Spleen (tissue), 7 donors: ENCODE data around the gene SHE.

Experiments
- POLR2A ChIP-seq, 3 donors: fragments of 450-650 bp; IDR thresholded peaks; one replicate each; pipeline ENCODE4 v1.5.1; 2017; ENCODE audit warnings: antibody characterized with exemption in 3 of 3, mild to moderate bottlenecking in 1 of 3
- TF ChIP-seq, protein P1 (sequence below), 11 experiments: fragments of 200-600 bp in 7 of 11; fragments of 450-650 bp in 4 of 11; sonication (generic) in 4 of 11; IDR thresholded peaks in 8 of 11; conservative IDR thresholded peaks in 3 of 11; 1 replicate in 7 of 11; 2 replicates in 4 of 11; pipeline versions ENCODE4 v1.4.0 to v1.8.0; 2016 to 2021; ENCODE audit warnings: antibody characterized with exemption in 11 of 11, inconsistent platforms in 4 of 11, mild to moderate bottlenecking in 1 of 11
- donor health status: DM: no; HTN: no; CAD: no; lungs with moderate emphysema.
- donor health status: DM: no; HTN: no; CAD: no.
- donor health status: DM: no; HTN: no; CAD: no.

- TF ChIP-seq, protein P1, sequence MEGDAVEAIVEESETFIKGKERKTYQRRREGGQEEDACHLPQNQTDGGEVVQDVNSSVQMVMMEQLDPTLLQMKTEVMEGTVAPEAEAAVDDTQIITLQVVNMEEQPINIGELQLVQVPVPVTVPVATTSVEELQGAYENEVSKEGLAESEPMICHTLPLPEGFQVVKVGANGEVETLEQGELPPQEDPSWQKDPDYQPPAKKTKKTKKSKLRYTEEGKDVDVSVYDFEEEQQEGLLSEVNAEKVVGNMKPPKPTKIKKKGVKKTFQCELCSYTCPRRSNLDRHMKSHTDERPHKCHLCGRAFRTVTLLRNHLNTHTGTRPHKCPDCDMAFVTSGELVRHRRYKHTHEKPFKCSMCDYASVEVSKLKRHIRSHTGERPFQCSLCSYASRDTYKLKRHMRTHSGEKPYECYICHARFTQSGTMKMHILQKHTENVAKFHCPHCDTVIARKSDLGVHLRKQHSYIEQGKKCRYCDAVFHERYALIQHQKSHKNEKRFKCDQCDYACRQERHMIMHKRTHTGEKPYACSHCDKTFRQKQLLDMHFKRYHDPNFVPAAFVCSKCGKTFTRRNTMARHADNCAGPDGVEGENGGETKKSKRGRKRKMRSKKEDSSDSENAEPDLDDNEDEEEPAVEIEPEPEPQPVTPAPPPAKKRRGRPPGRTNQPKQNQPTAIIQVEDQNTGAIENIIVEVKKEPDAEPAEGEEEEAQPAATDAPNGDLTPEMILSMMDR (IDR thresholded peaks at IDR 0.05 in 8 of 11, conservative IDR thresholded peaks at IDR 0.05 in 3 of 11), result no peak
- TF ChIP-seq POLR2A (IDR thresholded peaks at IDR 0.05), result no peak
Observed at GRCh38 chr1:154453574-154454352, 48.4 kb downstream of the SHE start.
